Mesothelial cell of epicardium (in vitro differentiated cells): ENCODE data around the gene PJVK. TPM values are rescaled to one million over a fixed set of nuclear protein-coding genes. Genes with fewer than 3 reads are reported as not detected.
A peak's percentile ranks its signal among the peaks of the same experiment; 100 is the strongest.

ENCODE experiments used
- DNase-seq, 2 experiments: peaks; one replicate each; pipeline ENCODE4 v3.0.0; 2021; ENCODE audit warnings: low spot score in 2 of 2; ENCODE audit not compliant: unreplicated experiment in 2 of 2
- H3K27ac Mint-ChIP-seq: 2 replicates; pipeline ENCODE4 v1.8.0; 2021; ENCODE audit warnings: mixed read lengths
- H3K27me3 Mint-ChIP-seq: 2 replicates; pipeline ENCODE4 v1.8.0; 2021; ENCODE audit warnings: low read depth, mixed read lengths
- H3K36me3 Mint-ChIP-seq: 2 replicates; pipeline ENCODE4 v1.8.0; 2021; ENCODE audit warnings: mixed read lengths
- H3K4me1 Mint-ChIP-seq: 2 replicates; pipeline ENCODE4 v1.8.0; 2021; ENCODE audit warnings: mixed read lengths
- H3K4me3 Mint-ChIP-seq: 2 replicates; pipeline ENCODE4 v1.8.0; 2021; ENCODE audit warnings: mild to moderate bottlenecking, moderate library complexity, mixed read lengths
- H3K9me3 Mint-ChIP-seq: 2 replicates; pipeline ENCODE4 v1.8.0; 2021; ENCODE audit warnings: mixed read lengths
- CTCF ChIP-seq: fragments of 200-600 bp; sonication (generic); IDR thresholded peaks from one replicate; pipeline ENCODE4 v1.5.0; 2021; ENCODE audit warnings: antibody characterized with exemption; ENCODE audit not compliant: unreplicated experiment
- total RNA-seq: library from RNA; stranded (reverse); gene quantifications from 3 replicates; pipeline ENCODE4 v1.2.1, GENCODE V29; 2021

Gene PJVK
- total RNA-seq, 1 donor from 2014 or later: 12.2 TPM

- Mint-ChIP-seq H3K9me3 (no peaks in the 10 kb centered on the region), H3K27me3 (no peaks in the 10 kb centered on the region), H3K27ac (peak overlapping the region; percentile 99), H3K4me3 (peak overlapping the region; percentile 94), H3K36me3 (no peaks in the 10 kb centered on the region), H3K4me1 (peaks cover 42% of the 10 kb centered on the region)
- peak; percentile 53 for TF ChIP-seq CTCF
- DNase-seq: no peak
These were observed 28.1 kb downstream of the PJVK start for GRCh38 chr2:178479275-178479616.

GRCh38 chr2:178479758-178480226, 28.6 kb downstream of the PJVK start:
- DNase-seq: no peak
- H3K4me3 Mint-ChIP-seq: peak overlapping the region; percentile 94
- no peaks in the 10 kb centered on the region for H3K27me3 Mint-ChIP-seq
- H3K27ac Mint-ChIP-seq: peak overlapping the region; percentile 99
- TF ChIP-seq CTCF: no peak
- H3K9me3 Mint-ChIP-seq: no peaks in the 10 kb centered on the region
- H3K36me3 Mint-ChIP-seq: no peaks in the 10 kb centered on the region
- H3K4me1 Mint-ChIP-seq: peaks cover 47% of the 10 kb centered on the region

- H3K36me3 Mint-ChIP-seq: peaks cover 1% of the 10 kb centered on the region
- peak within 1 kb of the TSS; percentile 99 for H3K27ac Mint-ChIP-seq
- peak within 1 kb of the TSS; percentile 94 for H3K4me3 Mint-ChIP-seq
- DNase-seq: peak; percentile 73 to 84
- H3K4me1 Mint-ChIP-seq: peaks cover 49% of the 10 kb centered on the region
- no peak for TF ChIP-seq CTCF
- no peaks in the 10 kb centered on the region for H3K27me3 Mint-ChIP-seq
- no peaks in the 10 kb centered on the region for H3K9me3 Mint-ChIP-seq
These were observed 29.3 kb downstream of the PJVK start, which contains the start of gene PLEKHA3 for GRCh38 chr2:178480227-178481181. TSS of gene PLEKHA3 (plus strand) at chr2:178480457. CDS start at chr2:178480870, 413 bp downstream.

- Mint-ChIP-seq H3K9me3 (peaks cover 5% of the 10 kb centered on the region), H3K4me3 (peak overlapping the region; percentile 94), H3K4me1 (peaks cover 45% of the 10 kb centered on the region), H3K36me3 (peaks cover 14% of the 10 kb centered on the region), H3K27ac (no peak overlapping the region), H3K27me3 (no peaks in the 10 kb centered on the region)
- TF ChIP-seq CTCF: no peak
- no peak for DNase-seq
These were observed 31.3 kb downstream of the PJVK start for GRCh38 chr2:178482437-178482836.

GRCh38 chr2:178484245-178485041, 33.3 kb downstream of the PJVK start:
- H3K4me3 Mint-ChIP-seq: no peak overlapping the region
- TF ChIP-seq CTCF: no peak
- peaks cover 23% of the 10 kb centered on the region for H3K36me3 Mint-ChIP-seq
- H3K27ac Mint-ChIP-seq: peak overlapping the region; percentile 75
- DNase-seq: no peak
- H3K9me3 Mint-ChIP-seq: peaks cover 5% of the 10 kb centered on the region
- peaks cover 35% of the 10 kb centered on the region for H3K4me1 Mint-ChIP-seq
- H3K27me3 Mint-ChIP-seq: no peaks in the 10 kb centered on the region
